K562 (cell line): ENCODE data around the gene THAP8. TPM values are rescaled to one million over a fixed set of nuclear protein-coding genes. Genes with fewer than 3 reads are reported as not detected.

Source experiments
- ATAC-seq: fragments of 200-7000 bp; cut with Tn5 transposase; 3 replicates; pipeline ENCODE4 v1.9.1; 2020; ENCODE audit warnings: moderate library complexity
- BruUV-seq: library from RNA; stranded (reverse); fragments of 400-500 nt; replicated peaks from 2 replicates; lab custom pipeline; 2021; lab: Mats Ljungman, UMichigan
- CTCF ChIA-PET: fragments of 300-600 bp; formaldehyde crosslinking; extraction: SDS; loops from one replicate; lab custom pipeline; 2021; ENCODE audit warnings: low intra/inter-chr PET ratio; lab: Yijun Ruan, JAX
- POLR2A ChIA-PET: fragments of 300-600, 350-650 bp; sonication (Branson Sonifier 250); formaldehyde crosslinking; extraction: SDS; loops from one replicate; lab custom pipeline; 2021; ENCODE audit warnings: antibody characterized with exemption, inconsistent platforms; lab: Yijun Ruan, JAX
- DNase-seq, 4 experiments: peaks; one replicate each; pipeline versions ENCODE4 v3.0.0 to v3.0.0-alpha.2; 2011 to 2018; ENCODE audit warnings: low spot score in 3 of 4, mixed read lengths in 3 of 4; ENCODE audit errors: extremely low read depth in 1 of 4
- FAIRE-seq: peaks from 2 replicates; lab custom pipeline; 2011; peaks lifted over from hg19 to GRCh38; lab: Jason Lieb, UNC
- H2AFZ ChIP-seq: 2 replicates; pipeline ENCODE4 v1.6.0; 2011; ENCODE audit warnings: low read depth, low read length, control low read depth, inconsistent platforms
- H3K27ac ChIP-seq: fragments of 200-600 bp; 3 replicates; pipeline ENCODE4 v1.8.0; 2011; ENCODE audit warnings: low read depth, mild to moderate bottlenecking, control low read depth, inconsistent platforms, low read length, moderate library complexity, mixed read lengths; ENCODE audit errors: extremely low read depth
- H3K27me3 ChIP-seq, 2 experiments: fragments of 300-600 bp in 1 of 2; 2 replicates in 1 of 2; 3 replicates in 1 of 2; pipeline versions ENCODE4 v1.6.0 to v1.8.0; 2011; ENCODE audit warnings: inconsistent platforms in 2 of 2, low read length in 2 of 2, mild to moderate bottlenecking in 1 of 2, mixed read lengths in 1 of 2, moderate library complexity in 1 of 2; ENCODE audit not compliant: control insufficient read depth in 2 of 2, insufficient read depth in 2 of 2
- H3K36me3 ChIP-seq: fragments of 300-600 bp; 3 replicates; pipeline ENCODE4 v1.8.0; 2011; ENCODE audit warnings: mild to moderate bottlenecking, low read length, inconsistent platforms; ENCODE audit not compliant: control insufficient read depth, insufficient read depth
- H3K4me1 ChIP-seq, 2 experiments: fragments of 200-600 bp in 1 of 2; replicated peaks in 1 of 2; 2 replicates in 1 of 2; 3 replicates in 1 of 2; pipeline versions ENCODE4 v1.5.1 to v1.8.0; 2011; ENCODE audit warnings: inconsistent platforms in 2 of 2, low read length in 2 of 2, mild to moderate bottlenecking in 1 of 2, mixed read lengths in 1 of 2, moderate library complexity in 1 of 2; ENCODE audit not compliant: control insufficient read depth in 2 of 2, insufficient read depth in 2 of 2
- H3K4me2 ChIP-seq: 2 replicates; pipeline ENCODE4 v1.6.1; 2011; ENCODE audit warnings: low read length, control low read depth, inconsistent platforms, mixed read lengths; ENCODE audit not compliant: insufficient read depth
- H3K4me3 ChIP-seq: fragments of 200-600 bp; sonication (generic), shearing (Covaris generic); 2 replicates; pipeline ENCODE4 v1.5.1; 2016; ENCODE audit warnings: control low read depth, inconsistent platforms
- H3K79me2 ChIP-seq: fragments of 200-600 bp; 3 replicates; pipeline ENCODE4 v1.8.0; 2011; ENCODE audit warnings: low read length, inconsistent platforms; ENCODE audit not compliant: control insufficient read depth, insufficient read depth
- H3K9ac ChIP-seq, 2 experiments: 2 replicates each; pipeline versions ENCODE4 v1.6.0 to v1.6.1; 2011; ENCODE audit warnings: low read depth in 2 of 2, low read length in 2 of 2, control low read depth in 1 of 2, inconsistent platforms in 1 of 2, mild to moderate bottlenecking in 1 of 2, mixed read lengths in 1 of 2; ENCODE audit not compliant: insufficient read depth in 1 of 2
- H3K9me1 ChIP-seq: one replicate; pipeline ENCODE4 v1.6.0; 2011; ENCODE audit warnings: inconsistent platforms, mild to moderate bottlenecking, low read length, moderate library complexity; ENCODE audit not compliant: control insufficient read depth, insufficient read depth
- H3K9me3 ChIP-seq: replicated peaks from 2 replicates; pipeline ENCODE4 v1.5.1; 2011; ENCODE audit warnings: low read depth, low read length, inconsistent platforms; ENCODE audit not compliant: control insufficient read depth, insufficient read depth
- H4K20me1 ChIP-seq: replicated peaks from 2 replicates; pipeline ENCODE4 v1.6.1; 2011; ENCODE audit warnings: low read length, inconsistent platforms, mixed read lengths; ENCODE audit not compliant: control insufficient read depth, insufficient read depth
- ATF7 ChIP-seq: fragments of 450-650 bp; IDR thresholded peaks from 2 replicates; pipeline ENCODE4 v1.7.1; 2014; ENCODE audit warnings: mild to moderate bottlenecking, moderate library complexity
- EGR1 ChIP-seq: fragments of 450-650 bp; conservative IDR thresholded peaks from 2 replicates; pipeline ENCODE4 v1.6.1; 2017; ENCODE audit warnings: mild to moderate bottlenecking
- FOXM1 ChIP-seq, 2 experiments: fragments of 450-650 bp in 1 of 2; sonication (generic) in 1 of 2; formaldehyde crosslinking in 1 of 2; IDR thresholded peaks; 2 replicates each; pipeline versions ENCODE4 v1.6.1 to v1.9.0; 2017 to 2022; ENCODE audit warnings: low read depth in 2 of 2, mild to moderate bottlenecking in 2 of 2, missing genetic modification reagents in 1 of 2, moderate library complexity in 1 of 2
- GABPA ChIP-seq: fragments of 200-800 bp; sonication (Bioruptor generic); conservative IDR thresholded peaks from 2 replicates; pipeline ENCODE4 v1.6.1; 2016; ENCODE audit warnings: low read depth, missing genetic modification characterization, missing compliant biosample characterization
- HMG20B ChIP-seq: fragments of 250-450 bp; sonication (Bioruptor Pico); IDR thresholded peaks from 2 replicates; pipeline ENCODE4 v1.5.0; 2021; ENCODE audit warnings: mild to moderate bottlenecking
- L3MBTL2 ChIP-seq: fragments of 450-650 bp; IDR thresholded peaks from 2 replicates; pipeline ENCODE4 v1.6.1; 2016; ENCODE audit warnings: mild to moderate bottlenecking, moderate library complexity
- LCOR ChIP-seq: sonication (generic); formaldehyde crosslinking; IDR thresholded peaks from 2 replicates; pipeline ENCODE4 v1.8.0; 2022; ENCODE audit warnings: mild to moderate bottlenecking, missing genetic modification reagents
- NRF1 ChIP-seq, 2 experiments: fragments of 450-650 bp; IDR thresholded peaks in 1 of 2; conservative IDR thresholded peaks in 1 of 2; 2 replicates each; pipeline ENCODE4 v1.6.1; 2014; ENCODE audit warnings: mild to moderate bottlenecking in 2 of 2
- RBBP5 ChIP-seq: fragments of 200-600 bp; sonication (generic); IDR thresholded peaks from 2 replicates; pipeline ENCODE4 v1.6.1; 2012; ENCODE audit warnings: borderline replicate concordance, mild to moderate bottlenecking, low read length, control low read depth, inconsistent platforms; ENCODE audit not compliant: insufficient read depth, poor library complexity, severe bottlenecking
- SOX6 ChIP-seq: fragments of 450-650 bp; IDR thresholded peaks from 2 replicates; pipeline ENCODE4 v1.6.1; 2014; ENCODE audit warnings: mild to moderate bottlenecking
- TFAM ChIP-seq: fragments of 250-450 bp; sonication (Bioruptor Pico); conservative IDR thresholded peaks from 2 replicates; pipeline ENCODE4 v1.5.0; 2021; ENCODE audit warnings: mild to moderate bottlenecking, moderate library complexity
- ZNF551 ChIP-seq: fragments of 250-450 bp; sonication (Bioruptor Pico); IDR thresholded peaks from 2 replicates; pipeline ENCODE4 v1.5.0; 2021; ENCODE audit warnings: mild to moderate bottlenecking, moderate library complexity
- WGBS: fragments of 100-300 bp; shearing (Covaris generic); methylation state at CpG from one replicate; pipeline ENCODE4 v1.1.6; 2016; ENCODE audit warnings: low coverage, mixed read lengths; ENCODE audit not compliant: insufficient coverage; ENCODE audit errors: missing lambda C conversion rate; 5-methylcytosine and 5-hydroxymethylcytosine counted together
- in situ Hi-C: fragments of 300-500 bp; cut with MboI; formaldehyde crosslinking; loops from 4 replicates; pipeline ENCODE4 v1.15.0; 2018; ENCODE audit warnings: inconsistent platforms, mixed read lengths
- intact Hi-C: fragments of 100-400 bp; cut with micrococcal nuclease; formaldehyde crosslinking; loops from 2 replicates; pipeline ENCODE4 v1.14.2; 2022
- polyA plus RNA-seq, 8 experiments: library from polyadenylated mRNA; depleted of rRNA in 4 of 8; stranded (reverse) in 5 of 8; unstranded in 3 of 8; fragments of >200 nt; fragmentation: Nextera tagmentation in 2 of 8; fragmentation: Illumina TruSeq in 1 of 8; extraction: Ambion mirVana in 2 of 8; extraction: Trizol in 1 of 8; gene quantifications; 2 replicates each; pipeline versions ENCODE4 v1.2.1 to v1.2.3, GENCODE V29; 2011 to 2014; ENCODE audit warnings: inconsistent platforms in 1 of 8, missing spikeins in 1 of 8
- total RNA-seq, 7 experiments: library from RNA; depleted of rRNA in 6 of 7; stranded (reverse); fragments of >200 nt in 6 of 7; fragmentation: Illumina TruSeq in 2 of 7; extraction: Trizol in 2 of 7; gene quantifications; 2 replicates each; pipeline versions ENCODE4 v1.2.1 to v1.2.3, GENCODE V29; 2011 to 2021; ENCODE audit warnings: low replicate concordance in 1 of 7
- TF ChIP-seq, protein P1 (sequence below), 3 experiments: fragments of 200-800 bp in 1 of 3; fragments of 250-450 bp in 1 of 3; fragments of 450-650 bp in 1 of 3; sonication (Bioruptor Pico) in 1 of 3; sonication (Bioruptor generic) in 1 of 3; formaldehyde crosslinking in 1 of 3; IDR thresholded peaks; 2 replicates each; pipeline versions ENCODE4 v1.6.1 to v1.8.0; 2016 to 2022; ENCODE audit warnings: mild to moderate bottlenecking in 2 of 3, missing genetic modification characterization in 2 of 3, missing compliant biosample characterization in 1 of 3, moderate library complexity in 1 of 3
- TF ChIP-seq, protein P2 (sequence below): sonication (generic); formaldehyde crosslinking; IDR thresholded peaks from 2 replicates; pipeline ENCODE4 v1.8.0; 2022; ENCODE audit warnings: missing genetic modification reagents, mild to moderate bottlenecking, moderate library complexity, borderline replicate concordance
- TF ChIP-seq, protein P3 (sequence below): sonication (generic); formaldehyde crosslinking; IDR thresholded peaks from 2 replicates; pipeline ENCODE4 v1.8.1; 2022; ENCODE audit warnings: missing genetic modification reagents

Gene THAP8
- total and polyA plus RNA-seq, 9 of the 15 experiments (the other 6 are each of a cell fraction or from before 2014, with no cell fraction given), result 0.11 to 2.0 (median 0.94) TPM

DNA sequence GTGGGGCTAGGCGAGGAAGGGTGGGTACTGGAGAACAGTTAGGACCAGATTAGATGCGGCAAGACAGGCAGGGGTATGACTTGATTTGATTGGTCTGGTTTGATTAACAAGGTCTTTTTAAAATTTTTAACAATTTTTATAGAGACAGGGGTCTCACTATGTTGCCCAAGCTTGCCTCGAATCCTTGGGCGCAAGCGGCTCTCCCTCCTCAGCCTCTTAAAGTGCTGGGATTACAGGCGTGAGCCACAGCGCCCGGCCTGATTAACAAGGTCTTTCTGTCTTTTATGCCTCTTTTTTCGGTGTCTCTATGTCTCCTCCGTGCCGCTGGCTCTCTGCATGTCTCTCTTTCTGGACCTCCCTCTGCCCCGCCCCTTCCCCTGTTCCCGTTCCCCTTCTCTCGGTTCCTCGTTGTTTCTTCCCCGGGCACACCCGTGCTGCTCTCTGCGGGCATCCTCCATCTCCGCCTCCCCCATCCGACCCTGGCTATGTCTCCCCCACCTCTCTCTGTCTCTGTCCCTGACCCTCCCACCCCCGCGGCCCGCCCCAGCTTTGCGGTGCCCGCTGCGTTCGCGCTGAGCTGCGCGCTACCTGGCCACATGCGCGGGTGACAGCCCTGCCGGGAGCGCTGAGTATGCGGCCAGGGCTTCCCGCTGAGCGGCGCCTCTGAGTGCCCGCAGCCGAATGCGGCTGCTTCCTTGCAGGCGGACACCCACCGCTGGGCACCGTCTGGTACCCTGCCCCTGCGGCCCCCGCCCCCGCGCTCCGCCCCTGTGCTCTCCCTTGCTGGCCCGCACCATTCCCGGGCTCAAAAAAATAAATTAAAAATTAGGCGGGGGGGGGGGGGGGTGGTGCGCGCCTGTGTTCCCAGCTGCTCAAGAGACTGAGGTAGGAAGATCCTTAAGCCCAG is 67.2 kb downstream of the THAP8 start:
- Histone ChIP-seq H3K4me1 (peaks cover 0 to 12% of the 10 kb centered on the region in 2 experiments; a peak in 2 of 5 replicates), H3K36me3 (no peaks in the 10 kb centered on the region), H3K27ac (no peak overlapping the region), H3K79me2 (no peaks in the 10 kb centered on the region), H4K20me1 (no peaks in the 10 kb centered on the region), H3K9me1 (no peaks in the 10 kb centered on the region), H3K27me3 (peaks cover 10 to 42% of the 10 kb centered on the region in 2 experiments; a peak in 4 of 5 replicates), H3K9ac (peak overlapping the region in 1 of 2 experiments; percentile 78; a peak in 2 of 4 replicates), H2AFZ (no peak overlapping the region), H3K4me2 (no peak overlapping the region), H3K4me3 (peak overlapping the region; percentile 22; the same call in 1 of the 2 replicates), H3K9me3 (peaks cover 3% of the 10 kb centered on the region)
- ChIA-PET CTCF (no interaction called here), POLR2A (no interaction called here)
- peak in 2 of 4 experiments; percentile 30 to 33 for DNase-seq
- WGBS, result 21% methylated on average over 48 of the region's 54 CpGs
- no TSS peak for BruUV-seq
- intact Hi-C loops, result no loop called here
- in situ Hi-C loops, result no loop called here
- peak; percentile 78 for ATAC-seq
- no peak for FAIRE-seq
- TF ChIP-seq FOXM1 (IDR thresholded peaks at IDR 0.05; ENCODE audit: low read depth) (no peak), FOXM1 (CRISPR knock-in tag; IDR thresholded peaks at IDR 0.05; ENCODE audit: low read depth) (no peak), EGR1 (peak; percentile 16; the same call in 1 of the 2 replicates), RBBP5 (no peak), SOX6 (no peak), LCOR (CRISPR knock-in tag) (no peak), HMG20B (CRISPR knock-in tag) (no peak), TFAM (CRISPR knock-in tag) (no peak), ZNF551 (no peak), NRF1 (conservative IDR thresholded peaks at IDR 0.05 in 1 of 2, IDR thresholded peaks at IDR 0.05 in 1 of 2) (peak; percentile 41 to 51; a peak in 3 of 4 replicates), GABPA (no peak), L3MBTL2 (no peak), ATF7 (no peak)
- TF ChIP-seq, protein P1, sequence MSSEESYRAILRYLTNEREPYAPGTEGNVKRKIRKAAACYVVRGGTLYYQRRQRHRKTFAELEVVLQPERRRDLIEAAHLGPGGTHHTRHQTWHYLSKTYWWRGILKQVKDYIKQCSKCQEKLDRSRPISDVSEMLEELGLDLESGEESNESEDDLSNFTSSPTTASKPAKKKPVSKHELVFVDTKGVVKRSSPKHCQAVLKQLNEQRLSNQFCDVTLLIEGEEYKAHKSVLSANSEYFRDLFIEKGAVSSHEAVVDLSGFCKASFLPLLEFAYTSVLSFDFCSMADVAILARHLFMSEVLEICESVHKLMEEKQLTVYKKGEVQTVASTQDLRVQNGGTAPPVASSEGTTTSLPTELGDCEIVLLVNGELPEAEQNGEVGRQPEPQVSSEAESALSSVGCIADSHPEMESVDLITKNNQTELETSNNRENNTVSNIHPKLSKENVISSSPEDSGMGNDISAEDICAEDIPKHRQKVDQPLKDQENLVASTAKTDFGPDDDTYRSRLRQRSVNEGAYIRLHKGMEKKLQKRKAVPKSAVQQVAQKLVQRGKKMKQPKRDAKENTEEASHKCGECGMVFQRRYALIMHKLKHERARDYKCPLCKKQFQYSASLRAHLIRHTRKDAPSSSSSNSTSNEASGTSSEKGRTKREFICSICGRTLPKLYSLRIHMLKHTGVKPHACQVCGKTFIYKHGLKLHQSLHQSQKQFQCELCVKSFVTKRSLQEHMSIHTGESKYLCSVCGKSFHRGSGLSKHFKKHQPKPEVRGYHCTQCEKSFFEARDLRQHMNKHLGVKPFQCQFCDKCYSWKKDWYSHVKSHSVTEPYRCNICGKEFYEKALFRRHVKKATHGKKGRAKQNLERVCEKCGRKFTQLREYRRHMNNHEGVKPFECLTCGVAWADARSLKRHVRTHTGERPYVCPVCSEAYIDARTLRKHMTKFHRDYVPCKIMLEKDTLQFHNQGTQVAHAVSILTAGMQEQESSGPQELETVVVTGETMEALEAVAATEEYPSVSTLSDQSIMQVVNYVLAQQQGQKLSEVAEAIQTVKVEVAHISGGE (CRISPR knock-in tag; IDR thresholded peaks at IDR 0.05), result no peak
- TF ChIP-seq, protein P2, sequence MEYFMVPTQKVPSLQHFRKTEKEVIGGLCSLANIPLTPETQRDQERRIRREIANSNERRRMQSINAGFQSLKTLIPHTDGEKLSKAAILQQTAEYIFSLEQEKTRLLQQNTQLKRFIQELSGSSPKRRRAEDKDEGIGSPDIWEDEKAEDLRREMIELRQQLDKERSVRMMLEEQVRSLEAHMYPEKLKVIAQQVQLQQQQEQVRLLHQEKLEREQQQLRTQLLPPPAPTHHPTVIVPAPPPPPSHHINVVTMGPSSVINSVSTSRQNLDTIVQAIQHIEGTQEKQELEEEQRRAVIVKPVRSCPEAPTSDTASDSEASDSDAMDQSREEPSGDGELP (CRISPR knock-in tag), result no peak
- TF ChIP-seq, protein P3, sequence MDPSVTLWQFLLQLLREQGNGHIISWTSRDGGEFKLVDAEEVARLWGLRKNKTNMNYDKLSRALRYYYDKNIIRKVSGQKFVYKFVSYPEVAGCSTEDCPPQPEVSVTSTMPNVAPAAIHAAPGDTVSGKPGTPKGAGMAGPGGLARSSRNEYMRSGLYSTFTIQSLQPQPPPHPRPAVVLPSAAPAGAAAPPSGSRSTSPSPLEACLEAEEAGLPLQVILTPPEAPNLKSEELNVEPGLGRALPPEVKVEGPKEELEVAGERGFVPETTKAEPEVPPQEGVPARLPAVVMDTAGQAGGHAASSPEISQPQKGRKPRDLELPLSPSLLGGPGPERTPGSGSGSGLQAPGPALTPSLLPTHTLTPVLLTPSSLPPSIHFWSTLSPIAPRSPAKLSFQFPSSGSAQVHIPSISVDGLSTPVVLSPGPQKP, result no peak
